Measurements from ENCODE around the gene KBTBD13. TPM values are rescaled to one million over a fixed set of nuclear protein-coding genes. Genes with fewer than 3 reads are reported as not detected.

KBTBD13 gene
- total and polyA plus RNA-seq, 7 donors, result 0.03 TPM; not detected in 6

- peaks cover 0 to 24% (median 13%) of the 10 kb centered on the region in 4 donors for H3K36me3 ChIP-seq
- no peaks in the 10 kb centered on the region for H3K9me3 ChIP-seq
- TF ChIP-seq POLR2A (IDR thresholded peaks at IDR 0.05) (no peak), CTCF (IDR thresholded peaks at IDR 0.05) (no peak), EP300 (IDR thresholded peaks at IDR 0.05) (no peak), POLR2AphosphoS5 (IDR thresholded peaks at IDR 0.05) (no peak)
- peaks cover 0 to 70% (median 47%) of the 10 kb centered on the region in 4 donors for H3K4me1 ChIP-seq
- H3K27me3 ChIP-seq, result no peaks in the 10 kb centered on the region
- peak; percentile 57 for DNase-seq
- intact Hi-C loops (cut with DNase I), result no loop called here
- no peak overlapping the region for H3K4me3 ChIP-seq
- 80 to 85% methylated on average over 5 of the region's 5 CpGs for WGBS, 2 donors
- peak overlapping the region; percentile 73 to 96 (median 89) for H3K27ac ChIP-seq
Observed at GRCh38 chr15:65062061-65062460, 14.5 kb upstream of the KBTBD13 start.

- H3K27ac ChIP-seq, result peak overlapping the region; percentile 73 to 96 (median 89)
- peaks cover 0 to 18% (median 10%) of the 10 kb centered on the region in 4 donors for H3K36me3 ChIP-seq
- DNase-seq, result no peak
- H3K4me3 ChIP-seq, result no peak overlapping the region
- 81 to 84% methylated on average over 5 of the region's 5 CpGs for WGBS, 2 donors
- H3K4me1 ChIP-seq, result peaks cover 0 to 77% (median 49%) of the 10 kb centered on the region in 4 donors
- no peaks in the 10 kb centered on the region for H3K27me3 ChIP-seq
- no peaks in the 10 kb centered on the region for H3K9me3 ChIP-seq
- TF ChIP-seq CTCF (IDR thresholded peaks at IDR 0.05) (no peak), EP300 (IDR thresholded peaks at IDR 0.05) (no peak), POLR2AphosphoS5 (IDR thresholded peaks at IDR 0.05) (no peak), POLR2A (IDR thresholded peaks at IDR 0.05) (no peak)
- intact Hi-C loops (cut with DNase I), result no loop called here
Observed at GRCh38 chr15:65062726-65063125, 13.8 kb upstream of the KBTBD13 start.

GRCh38 chr15:65066001-65066634 is 10.4 kb upstream of the KBTBD13 start:
- Histone ChIP-seq H3K27me3 (peaks cover 0 to 4% (median 0%) of the 10 kb centered on the region in 3 donors), H3K9me3 (no peaks in the 10 kb centered on the region), H3K4me3 (peak overlapping the region; percentile 57 to 83 (median 72)), H3K36me3 (no peaks in the 10 kb centered on the region), H3K27ac (peak overlapping the region; percentile 83 to 96 (median 94)), H3K4me1 (peaks cover 0 to 96% (median 71%) of the 10 kb centered on the region in 4 donors)
- no peak for TF ChIP-seq CTCF (IDR thresholded peaks at IDR 0.05)
- no peak for TF ChIP-seq POLR2AphosphoS5 (IDR thresholded peaks at IDR 0.05)
- TF ChIP-seq EP300 (IDR thresholded peaks at IDR 0.05), result no peak
- TF ChIP-seq POLR2A (IDR thresholded peaks at IDR 0.05), result no peak
- no peak for DNase-seq
- 75 to 78% methylated on average over 3 of the region's 3 CpGs for whole genome bisulfite sequencing, 2 donors
- intact Hi-C loops (cut with DNase I), result no loop called here

GRCh38 chr15:65066635-65067316 is 9.8 kb upstream of the KBTBD13 start:
- Histone ChIP-seq H3K4me3 (peak overlapping the region; percentile 57 to 83 (median 72)), H3K9me3 (no peaks in the 10 kb centered on the region), H3K4me1 (peaks cover 0 to 97% (median 72%) of the 10 kb centered on the region in 4 donors), H3K27ac (peak overlapping the region; percentile 83 to 96 (median 94)), H3K27me3 (peaks cover 0 to 4% (median 0%) of the 10 kb centered on the region in 3 donors), H3K36me3 (no peaks in the 10 kb centered on the region)
- intact Hi-C loops (cut with DNase I), result no loop called here
- TF ChIP-seq CTCF (IDR thresholded peaks at IDR 0.05) (no peak), POLR2A (IDR thresholded peaks at IDR 0.05) (no peak), POLR2AphosphoS5 (IDR thresholded peaks at IDR 0.05) (peak in 2 of 4 donors; percentile 19 to 56), EP300 (IDR thresholded peaks at IDR 0.05) (no peak)
- peak; percentile 80 for DNase-seq
- WGBS, 2 donors, result 50 to 59% methylated on average over 9 of the region's 9 CpGs
